Peyer's patch (tissue), 4 donors: Measurements from ENCODE around the gene TMEM120A. TPM values are rescaled to one million over a fixed set of nuclear protein-coding genes. Genes with fewer than 3 reads are reported as not detected.

Experiments
- DNase-seq, 3 donors: peaks; one replicate each; pipeline ENCODE4 v3.0.0-alpha.2; 2017 to 2019
- H3K27ac ChIP-seq, 4 donors: fragments of 200-600 bp; sonication (generic); one replicate each; pipeline ENCODE4 v1.5.1; 2016 to 2019
- H3K27me3 ChIP-seq, 2 donors: fragments of 200-600 bp; sonication (generic); one replicate each; pipeline ENCODE4 v1.5.1; 2019
- H3K36me3 ChIP-seq, 3 donors: fragments of 200-600 bp; sonication (generic); one replicate each; pipeline ENCODE4 v1.5.1; 2016 to 2019
- H3K4me1 ChIP-seq, 4 donors: fragments of 200-600 bp; sonication (generic); one replicate each; pipeline ENCODE4 v1.5.1; 2016 to 2019
- H3K4me3 ChIP-seq, 4 donors: fragments of 200-600 bp; sonication (generic); 1 replicate in 3 of 4; 2 replicates in 1 of 4; pipeline ENCODE4 v1.5.1; 2016 to 2019; ENCODE audit warnings: mild to moderate bottlenecking in 1 of 4
- H3K9me3 ChIP-seq, 4 donors: fragments of 200-600 bp; sonication (generic); one replicate each; pipeline ENCODE4 v1.5.1; 2016 to 2019; ENCODE audit warnings: mild to moderate bottlenecking in 1 of 4
- POLR2A ChIP-seq, 2 donors: fragments of 450-650 bp; IDR thresholded peaks; one replicate each; pipeline ENCODE4 v1.5.1; 2017; ENCODE audit warnings: antibody characterized with exemption in 2 of 2, mild to moderate bottlenecking in 2 of 2, moderate library complexity in 2 of 2
- total RNA-seq, 4 donors: library from RNA; depleted of rRNA; stranded (reverse); fragments of >200 nt; gene quantifications; one replicate each; pipeline ENCODE4 v1.1.0, GENCODE V29; 2016
- TF ChIP-seq, protein P1 (sequence below), 6 experiments: fragments of 450-650 bp in 4 of 6; fragments of 200-600 bp in 2 of 6; sonication (generic) in 1 of 6; IDR thresholded peaks; one replicate each; pipeline ENCODE4 v1.5.1; 2017 to 2019; ENCODE audit warnings: antibody characterized with exemption in 6 of 6, mild to moderate bottlenecking in 3 of 6, moderate library complexity in 1 of 6

Gene TMEM120A
- total RNA-seq, 4 donors from 2014 or later, result 62.7 to 116 (median 101) TPM

DNA sequence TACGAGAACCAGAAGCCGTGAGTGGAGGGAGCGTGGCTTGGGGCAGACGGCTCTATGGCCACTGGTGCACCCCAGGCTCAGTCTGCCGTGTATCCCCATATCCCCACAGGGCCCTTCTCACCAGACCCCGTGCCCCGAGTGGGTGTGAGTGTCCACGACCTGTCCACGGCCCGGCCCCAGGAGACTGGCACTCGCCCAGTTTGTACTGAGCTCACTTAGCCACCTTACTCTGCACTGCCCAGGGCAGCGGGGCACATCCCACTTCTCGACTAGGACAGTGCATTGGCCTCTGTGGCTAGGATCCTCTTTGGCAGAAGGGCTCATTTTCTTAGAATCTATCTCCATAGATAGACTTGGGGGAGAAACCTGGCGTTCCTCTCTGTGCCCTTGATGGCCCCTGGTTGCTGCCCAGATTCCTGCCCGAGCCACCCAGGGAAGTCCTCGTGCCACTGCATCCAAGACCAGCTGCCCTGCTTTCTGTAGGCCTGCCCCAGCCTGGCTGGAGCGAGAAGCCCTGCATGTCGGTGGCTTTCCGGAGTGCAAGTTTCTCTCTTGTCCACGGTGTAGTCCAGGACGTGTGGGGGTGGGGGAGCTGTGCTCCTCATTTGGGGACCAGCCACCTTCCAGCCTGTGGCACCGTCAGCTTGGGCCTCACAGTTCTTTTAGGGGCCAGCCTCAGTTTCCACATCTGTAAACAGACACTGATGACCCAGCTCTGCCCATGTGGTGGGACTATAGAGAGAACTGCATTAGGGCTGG lies 11.9 kb downstream of the TMEM120A start:
- Histone ChIP-seq H3K4me1 (peaks cover 0 to 30% (median 4%) of the 10 kb centered on the region in 4 donors), H3K4me3 (no peak overlapping the region), H3K36me3 (peaks cover 0 to 90% (median 3%) of the 10 kb centered on the region in 3 donors), H3K27ac (peak overlapping the region in 1 of 4 donors; percentile 87), H3K9me3 (no peaks in the 10 kb centered on the region), H3K27me3 (no peaks in the 10 kb centered on the region)
- no peak for DNase-seq
- no peak for TF ChIP-seq POLR2A (IDR thresholded peaks at IDR 0.05)
- TF ChIP-seq, protein P1, sequence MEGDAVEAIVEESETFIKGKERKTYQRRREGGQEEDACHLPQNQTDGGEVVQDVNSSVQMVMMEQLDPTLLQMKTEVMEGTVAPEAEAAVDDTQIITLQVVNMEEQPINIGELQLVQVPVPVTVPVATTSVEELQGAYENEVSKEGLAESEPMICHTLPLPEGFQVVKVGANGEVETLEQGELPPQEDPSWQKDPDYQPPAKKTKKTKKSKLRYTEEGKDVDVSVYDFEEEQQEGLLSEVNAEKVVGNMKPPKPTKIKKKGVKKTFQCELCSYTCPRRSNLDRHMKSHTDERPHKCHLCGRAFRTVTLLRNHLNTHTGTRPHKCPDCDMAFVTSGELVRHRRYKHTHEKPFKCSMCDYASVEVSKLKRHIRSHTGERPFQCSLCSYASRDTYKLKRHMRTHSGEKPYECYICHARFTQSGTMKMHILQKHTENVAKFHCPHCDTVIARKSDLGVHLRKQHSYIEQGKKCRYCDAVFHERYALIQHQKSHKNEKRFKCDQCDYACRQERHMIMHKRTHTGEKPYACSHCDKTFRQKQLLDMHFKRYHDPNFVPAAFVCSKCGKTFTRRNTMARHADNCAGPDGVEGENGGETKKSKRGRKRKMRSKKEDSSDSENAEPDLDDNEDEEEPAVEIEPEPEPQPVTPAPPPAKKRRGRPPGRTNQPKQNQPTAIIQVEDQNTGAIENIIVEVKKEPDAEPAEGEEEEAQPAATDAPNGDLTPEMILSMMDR (IDR thresholded peaks at IDR 0.05), result no peak

DNA sequence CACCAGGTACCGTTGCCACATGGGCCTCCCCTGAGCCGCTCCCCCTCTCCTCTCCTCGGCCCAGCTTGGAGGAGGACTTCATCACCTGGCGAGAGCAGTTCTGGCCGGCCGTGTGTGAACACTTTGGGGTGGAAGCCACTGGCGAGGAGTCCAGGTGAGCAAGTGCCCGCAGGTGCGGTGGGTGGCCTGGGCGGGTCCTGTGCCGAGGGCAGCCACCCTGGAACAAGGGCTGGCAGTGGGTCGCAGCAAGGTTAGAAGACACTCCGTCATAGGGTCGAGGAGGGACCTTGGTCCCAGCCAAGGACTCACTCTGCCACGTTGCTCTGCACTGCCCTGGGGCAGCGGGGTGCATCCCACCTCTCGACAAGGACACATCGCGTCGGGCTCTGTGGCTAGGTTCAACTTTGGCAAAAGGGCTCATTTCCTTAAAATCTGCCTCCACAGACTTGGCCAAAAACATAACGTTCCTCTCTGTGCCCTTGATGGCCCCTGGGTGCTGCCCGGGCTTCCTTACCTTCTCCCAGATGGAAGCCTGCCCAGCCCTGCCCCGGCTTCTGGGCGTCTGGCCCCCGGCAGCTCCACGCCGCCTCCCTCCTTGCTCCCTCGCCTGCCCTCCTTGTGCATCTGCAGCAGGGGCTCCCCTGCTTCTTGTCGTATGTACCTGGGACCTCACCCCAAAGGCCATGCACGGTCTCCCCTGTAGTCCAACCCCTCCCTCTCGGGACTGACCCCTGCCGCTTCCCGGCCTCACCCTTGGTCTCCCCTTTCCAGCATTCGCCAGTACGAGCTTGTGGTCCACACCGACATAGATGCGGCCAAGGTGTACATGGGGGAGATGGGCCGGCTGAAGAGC lies 12.7 kb downstream of the TMEM120A start:
- H3K27ac ChIP-seq, result peak overlapping the region in 1 of 4 donors; percentile 87
- H3K9me3 ChIP-seq, result no peaks in the 10 kb centered on the region
- TF ChIP-seq, protein P1 (IDR thresholded peaks at IDR 0.05), result no peak
- TF ChIP-seq POLR2A (IDR thresholded peaks at IDR 0.05), result no peak
- DNase-seq, result no peak
- peaks cover 0 to 30% (median 4%) of the 10 kb centered on the region in 4 donors for H3K4me1 ChIP-seq
- H3K27me3 ChIP-seq, result no peaks in the 10 kb centered on the region
- no peak overlapping the region for H3K4me3 ChIP-seq
- peaks cover 0 to 90% (median 3%) of the 10 kb centered on the region in 3 donors for H3K36me3 ChIP-seq

GRCh38 chr7:75981203-75981452 lies 13.3 kb downstream of the TMEM120A start:
- H3K9me3 ChIP-seq, result no peaks in the 10 kb centered on the region
- no peak for DNase-seq

DNA sequence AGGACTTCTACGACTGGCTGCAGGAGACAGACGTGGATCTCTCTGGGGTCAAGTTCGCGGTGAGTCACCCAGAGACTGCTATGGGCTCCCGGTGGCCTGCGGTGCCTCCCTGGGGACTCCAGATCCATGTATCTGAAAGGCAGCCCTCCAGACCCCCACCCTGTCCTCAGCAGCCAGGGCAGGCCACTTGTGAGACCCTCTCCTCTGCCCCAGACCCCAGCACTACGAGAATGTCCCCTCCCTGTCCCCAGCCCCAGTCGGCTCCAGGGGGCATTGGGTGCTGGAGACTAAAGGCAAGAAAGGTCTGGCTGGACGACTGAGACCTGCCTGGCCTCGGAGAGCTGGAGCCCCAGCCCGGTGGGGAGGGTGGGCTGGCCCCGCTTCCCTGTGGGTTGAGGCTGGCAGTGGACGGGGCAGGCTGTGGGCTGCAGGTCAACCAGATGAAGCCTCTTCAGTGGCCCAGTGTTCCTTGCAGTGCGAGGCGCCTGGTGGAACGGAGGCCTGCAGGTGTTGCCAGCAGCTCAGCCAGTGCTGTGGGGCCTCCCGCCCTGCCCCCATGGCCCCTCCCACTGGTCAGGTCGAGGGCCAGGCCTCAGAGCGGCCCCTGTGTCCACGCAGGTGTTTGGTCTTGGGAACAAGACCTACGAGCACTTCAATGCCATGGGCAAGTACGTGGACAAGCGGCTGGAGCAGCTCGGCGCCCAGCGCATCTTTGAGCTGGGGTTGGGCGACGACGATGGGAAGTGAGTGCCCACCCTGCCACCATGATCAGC lies 13.8 kb downstream of the TMEM120A start:
- DNase-seq, result no peak
- Histone ChIP-seq H3K4me3 (peak overlapping the region in 2 of 4 donors; percentile 26 to 32), H3K27ac (peak overlapping the region in 3 of 4 donors; percentile 77 to 87 (median 78)), H3K4me1 (peaks cover 0 to 22% (median 4%) of the 10 kb centered on the region in 4 donors), H3K9me3 (no peaks in the 10 kb centered on the region), H3K27me3 (no peaks in the 10 kb centered on the region), H3K36me3 (peaks cover 0 to 85% (median 3%) of the 10 kb centered on the region in 3 donors)
- no peak for TF ChIP-seq POLR2A (IDR thresholded peaks at IDR 0.05)

More at GRCh38 chr7:75981203-75981452, 13.3 kb downstream of the TMEM120A start:
- TF ChIP-seq, protein P1 (IDR thresholded peaks at IDR 0.05), result no peak
- no peak for TF ChIP-seq POLR2A (IDR thresholded peaks at IDR 0.05)
- H3K4me3 ChIP-seq, result no peak overlapping the region
- peak overlapping the region in 2 of 4 donors; percentile 77 to 87 for H3K27ac ChIP-seq
- peaks cover 0 to 89% (median 3%) of the 10 kb centered on the region in 3 donors for H3K36me3 ChIP-seq
- peaks cover 0 to 27% (median 4%) of the 10 kb centered on the region in 4 donors for H3K4me1 ChIP-seq
- H3K27me3 ChIP-seq, result no peaks in the 10 kb centered on the region

GRCh38 chr7:75979759-75980429 lies 14.5 kb downstream of the TMEM120A start:
- TF ChIP-seq POLR2A (IDR thresholded peaks at IDR 0.05), result no peak
- TF ChIP-seq, protein P1 (IDR thresholded peaks at IDR 0.05), result peak in 1 of 6 experiments; percentile 10
- peak in 2 of 3 donors; percentile 94 to 97 for DNase-seq

More at GRCh38 chr7:75979759-75980429, 14.5 kb downstream of the TMEM120A start:
- H3K27me3 ChIP-seq, result no peaks in the 10 kb centered on the region
- H3K36me3 ChIP-seq, result peaks cover 0 to 78% (median 3%) of the 10 kb centered on the region in 3 donors
- no peaks in the 10 kb centered on the region for H3K9me3 ChIP-seq
- H3K4me1 ChIP-seq, result peaks cover 0 to 17% (median 4%) of the 10 kb centered on the region in 4 donors
- peak overlapping the region in 2 of 4 donors; percentile 26 to 32 for H3K4me3 ChIP-seq
- H3K27ac ChIP-seq, result peak overlapping the region in 3 of 4 donors; percentile 77 to 87 (median 78)
